Vagina (tissue), 2 donors: ENCODE data around the gene C11orf68.
"Not testable (repeated sequence)": the region's sequence is repeated elsewhere in the genome, so short reads cannot be mapped to it uniquely, and the experiment has no call there.

Experiments used
- POLR2A ChIP-seq, 2 donors: fragments of 450-650 bp; IDR thresholded peaks; one replicate each; pipeline ENCODE4 v1.6.1; 2017; ENCODE audit warnings: antibody characterized with exemption in 2 of 2, mild to moderate bottlenecking in 2 of 2, moderate library complexity in 2 of 2
- TF ChIP-seq, protein P1 (sequence below), 3 experiments: fragments of 450-650 bp in 2 of 3; fragments of 200-600 bp in 1 of 3; sonication (generic) in 1 of 3; IDR thresholded peaks; one replicate each; pipeline ENCODE4 v1.5.1; 2017 to 2019; ENCODE audit warnings: antibody characterized with exemption in 3 of 3, mild to moderate bottlenecking in 2 of 3, moderate library complexity in 2 of 3

DNA sequence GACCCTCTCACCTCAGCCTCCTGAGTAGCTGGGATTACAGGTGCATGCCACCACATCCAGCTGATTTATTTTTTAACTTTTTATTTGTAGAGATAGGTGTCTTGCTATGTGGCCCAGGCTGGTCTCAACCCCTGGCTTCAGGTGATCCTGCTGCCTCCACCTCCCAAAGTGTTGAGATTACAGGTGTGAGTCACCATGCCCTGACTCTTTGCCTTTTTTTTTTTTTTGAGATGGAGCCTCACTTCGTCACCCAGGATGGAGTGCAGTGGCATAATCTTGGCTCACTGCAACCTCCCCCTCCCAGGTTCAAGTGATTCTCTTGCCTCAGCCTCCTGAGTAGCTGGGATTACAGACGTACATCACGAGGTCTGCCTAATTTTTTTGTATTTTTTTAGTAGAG is 32.8 kb upstream of the C11orf68 start:
- TF ChIP-seq POLR2A (IDR thresholded peaks at IDR 0.05) = not testable (repeated sequence)
- TF ChIP-seq, protein P1, sequence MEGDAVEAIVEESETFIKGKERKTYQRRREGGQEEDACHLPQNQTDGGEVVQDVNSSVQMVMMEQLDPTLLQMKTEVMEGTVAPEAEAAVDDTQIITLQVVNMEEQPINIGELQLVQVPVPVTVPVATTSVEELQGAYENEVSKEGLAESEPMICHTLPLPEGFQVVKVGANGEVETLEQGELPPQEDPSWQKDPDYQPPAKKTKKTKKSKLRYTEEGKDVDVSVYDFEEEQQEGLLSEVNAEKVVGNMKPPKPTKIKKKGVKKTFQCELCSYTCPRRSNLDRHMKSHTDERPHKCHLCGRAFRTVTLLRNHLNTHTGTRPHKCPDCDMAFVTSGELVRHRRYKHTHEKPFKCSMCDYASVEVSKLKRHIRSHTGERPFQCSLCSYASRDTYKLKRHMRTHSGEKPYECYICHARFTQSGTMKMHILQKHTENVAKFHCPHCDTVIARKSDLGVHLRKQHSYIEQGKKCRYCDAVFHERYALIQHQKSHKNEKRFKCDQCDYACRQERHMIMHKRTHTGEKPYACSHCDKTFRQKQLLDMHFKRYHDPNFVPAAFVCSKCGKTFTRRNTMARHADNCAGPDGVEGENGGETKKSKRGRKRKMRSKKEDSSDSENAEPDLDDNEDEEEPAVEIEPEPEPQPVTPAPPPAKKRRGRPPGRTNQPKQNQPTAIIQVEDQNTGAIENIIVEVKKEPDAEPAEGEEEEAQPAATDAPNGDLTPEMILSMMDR (IDR thresholded peaks at IDR 0.05) = not testable (repeated sequence)
